ENCODE results near the gene FAM174C.

The FAM174C gene

DNA sequence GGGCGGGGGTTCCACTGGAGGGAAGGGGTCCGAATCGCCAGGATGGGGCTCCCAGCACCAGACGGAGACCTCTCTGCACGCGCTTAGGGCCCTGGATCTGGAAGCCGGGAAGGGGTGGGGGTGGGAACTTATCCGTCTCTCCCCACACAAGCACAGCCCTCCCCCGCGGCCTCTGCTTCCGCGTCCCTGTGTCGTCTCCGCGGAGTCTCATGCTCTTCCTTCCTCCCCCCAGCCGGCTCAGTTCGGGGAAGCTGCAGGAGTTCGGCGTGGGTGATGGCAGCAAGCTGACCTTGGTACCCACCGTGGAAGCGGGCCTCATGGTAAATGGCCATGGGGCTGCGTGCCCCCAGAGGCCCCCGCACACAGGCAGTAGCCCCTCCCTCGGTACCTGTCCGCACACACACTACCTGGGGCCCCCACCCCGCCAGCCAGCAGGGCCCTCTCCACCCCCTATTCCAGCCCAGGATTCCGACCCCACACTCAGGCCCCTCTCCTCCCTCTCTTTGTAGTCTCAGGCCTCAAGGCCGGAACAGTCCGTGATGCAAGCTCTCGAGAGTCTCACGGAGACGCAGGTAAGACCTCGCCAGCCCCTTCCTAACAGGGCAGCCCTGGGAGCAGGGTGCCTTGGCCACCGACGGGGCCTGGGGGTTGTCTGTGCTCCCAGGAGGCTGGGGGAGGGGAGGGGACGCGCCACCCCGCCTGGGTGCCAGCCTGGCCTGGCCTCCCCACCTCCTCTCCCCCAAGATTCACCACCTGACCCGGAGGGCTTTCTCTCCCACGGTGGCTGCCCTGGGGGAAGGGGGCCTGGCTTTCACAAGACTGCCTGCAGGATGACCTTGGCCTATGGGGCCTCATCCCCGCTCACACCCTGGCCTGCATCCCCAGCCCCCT, 23.8 kb upstream of the FAM174C start:
- no peak for DNase-seq

DNA sequence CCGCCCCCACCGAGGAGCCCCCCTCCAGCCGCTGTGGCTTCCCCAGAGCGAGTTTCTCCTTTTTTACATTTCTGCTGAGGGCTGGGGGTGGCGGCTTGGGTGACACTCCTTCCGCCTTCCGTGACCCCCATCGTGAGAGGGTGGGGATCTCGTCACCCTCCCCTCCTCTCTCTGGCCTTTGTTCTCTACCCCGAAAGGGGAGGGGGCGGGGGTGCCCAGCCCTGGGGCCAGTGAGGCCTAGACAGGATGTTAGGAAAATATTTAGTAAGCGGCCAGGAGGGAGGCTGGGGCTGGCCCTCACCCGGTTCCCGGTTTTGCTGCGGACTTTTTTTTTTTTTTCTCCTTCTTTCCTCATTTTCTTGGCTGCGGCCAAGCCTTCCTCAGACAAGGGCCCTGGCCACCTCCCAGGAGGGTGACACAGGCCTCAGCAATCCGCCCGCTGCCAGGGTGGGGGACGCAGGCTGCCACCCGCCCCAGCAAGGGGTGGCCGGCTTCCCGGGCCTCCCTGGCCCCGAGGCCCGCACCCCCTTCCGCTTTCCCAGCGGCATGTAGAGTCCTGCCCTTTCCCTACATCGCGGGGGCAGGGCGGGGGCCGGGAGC, 23.0 kb upstream of the FAM174C start:
- peak; percentile 78 for DNase-seq

DNA sequence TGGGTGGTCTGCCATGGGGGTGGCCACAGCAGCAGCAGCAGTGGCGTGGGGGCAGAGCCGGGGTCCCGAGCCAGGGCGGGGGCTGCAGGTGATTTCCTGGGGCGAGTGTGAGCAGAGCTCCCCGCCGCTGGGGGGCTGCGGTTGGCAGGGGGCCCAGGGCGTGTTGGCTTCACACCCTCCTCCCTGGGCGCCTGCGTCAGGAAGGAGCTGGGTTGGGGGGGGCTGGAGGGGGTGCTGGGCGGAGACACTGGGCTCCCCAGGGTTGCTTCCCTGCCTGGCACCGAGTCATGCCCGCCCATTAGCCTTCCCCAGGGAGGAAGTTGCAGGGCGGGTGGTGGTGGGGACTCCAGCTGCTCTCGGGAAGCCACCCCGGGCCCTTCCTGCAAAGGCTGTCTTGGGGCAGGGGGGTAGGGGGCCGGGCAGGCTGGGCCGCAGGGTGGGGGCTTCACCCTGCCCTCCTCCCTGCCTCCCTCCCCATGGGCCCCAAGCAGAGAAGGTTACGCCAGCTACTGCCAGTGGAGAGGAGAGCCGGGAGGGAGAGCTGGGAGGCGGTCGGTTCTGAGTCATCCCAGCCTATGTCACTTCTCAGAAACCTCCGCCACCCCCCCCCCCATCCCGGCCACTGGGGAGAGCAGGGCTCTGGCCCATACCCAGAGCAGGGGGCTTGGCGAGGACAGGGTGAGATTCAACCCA, 22.4 kb upstream of the FAM174C start:
- peak; percentile 79 for DNase-seq

DNA sequence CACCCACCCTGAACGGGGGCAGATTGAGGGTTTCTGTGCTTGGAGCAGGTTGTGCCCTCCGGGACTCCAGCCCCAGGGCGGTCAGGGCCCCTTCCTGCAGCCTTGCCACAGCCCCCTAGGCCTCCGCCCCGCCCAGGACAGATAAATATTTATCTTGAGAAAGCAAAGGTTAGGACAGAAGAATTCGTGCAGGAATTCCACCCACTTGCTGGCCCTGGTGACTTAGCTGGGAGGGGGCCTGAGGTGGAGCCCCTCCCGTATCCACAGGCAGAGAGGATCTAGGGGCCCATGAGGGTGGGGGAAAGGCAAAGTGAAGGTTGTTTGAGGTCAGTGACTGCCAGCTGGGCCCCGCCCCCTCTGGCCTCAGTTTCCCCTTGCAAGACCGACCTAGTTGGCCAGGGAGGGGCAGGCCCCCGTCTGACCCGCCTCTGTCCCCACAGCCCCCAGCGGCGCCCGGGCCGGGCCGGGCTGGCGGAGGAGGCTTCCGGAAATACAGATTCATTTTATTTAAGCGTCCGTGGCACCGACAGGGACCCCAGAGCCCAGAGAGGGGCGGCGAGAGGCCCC, 21.7 kb upstream of the FAM174C start:
- DNase-seq, result peak; percentile 73

DNA sequence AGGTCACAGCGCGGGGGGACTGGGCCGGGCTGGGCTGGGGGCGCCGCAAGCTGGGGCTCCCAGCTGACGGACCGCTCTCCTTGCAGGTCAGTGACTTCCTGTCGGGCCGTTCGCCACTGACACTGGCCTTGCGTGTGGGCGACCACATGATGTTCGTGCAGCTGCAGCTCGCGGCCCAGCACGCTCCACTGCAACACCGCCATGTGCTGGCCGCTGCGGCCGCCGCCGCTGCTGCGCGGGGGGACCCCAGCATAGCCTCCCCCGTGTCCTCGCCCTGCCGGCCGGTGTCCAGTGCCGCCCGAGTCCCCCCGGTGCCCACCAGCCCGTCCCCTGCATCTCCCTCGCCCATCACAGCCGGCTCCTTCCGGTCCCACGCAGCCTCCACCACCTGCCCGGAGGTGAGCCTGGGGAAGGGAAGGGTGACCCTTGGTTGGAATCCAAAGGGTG, 21.2 kb upstream of the FAM174C start:
- no peak for DNase-seq

DNA sequence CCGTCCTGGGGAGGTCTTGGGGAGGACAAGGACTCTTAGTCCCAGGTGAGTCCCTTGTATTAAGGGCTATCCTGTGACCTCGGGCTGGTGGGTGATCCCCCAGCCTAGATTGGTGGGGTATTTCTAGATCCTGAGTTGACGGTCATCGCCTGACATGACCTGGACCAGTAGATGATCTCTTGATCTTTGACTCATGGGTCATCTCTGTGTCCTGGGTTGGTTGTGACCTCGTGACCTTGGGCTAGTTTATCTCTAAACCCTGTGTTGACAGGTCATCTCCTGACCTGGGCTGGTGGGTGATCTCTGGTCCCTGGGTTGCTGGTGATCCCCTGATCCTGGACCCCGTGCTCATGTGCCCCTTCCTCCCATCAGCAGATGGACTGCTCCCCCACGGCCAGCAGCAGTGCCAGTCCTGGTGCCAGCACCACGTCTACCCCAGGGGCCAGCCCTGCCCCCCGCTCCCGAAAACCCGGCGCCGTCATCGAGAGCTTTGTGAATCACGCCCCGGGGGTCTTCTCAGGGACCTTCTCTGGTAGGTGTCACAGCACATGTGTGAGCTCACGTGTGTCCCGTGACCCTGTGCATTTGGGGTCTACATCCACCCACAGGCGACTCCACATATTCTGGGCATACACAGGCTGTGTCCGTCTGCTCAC, 20.7 kb upstream of the FAM174C start:
- no peak for DNase-seq

DNA sequence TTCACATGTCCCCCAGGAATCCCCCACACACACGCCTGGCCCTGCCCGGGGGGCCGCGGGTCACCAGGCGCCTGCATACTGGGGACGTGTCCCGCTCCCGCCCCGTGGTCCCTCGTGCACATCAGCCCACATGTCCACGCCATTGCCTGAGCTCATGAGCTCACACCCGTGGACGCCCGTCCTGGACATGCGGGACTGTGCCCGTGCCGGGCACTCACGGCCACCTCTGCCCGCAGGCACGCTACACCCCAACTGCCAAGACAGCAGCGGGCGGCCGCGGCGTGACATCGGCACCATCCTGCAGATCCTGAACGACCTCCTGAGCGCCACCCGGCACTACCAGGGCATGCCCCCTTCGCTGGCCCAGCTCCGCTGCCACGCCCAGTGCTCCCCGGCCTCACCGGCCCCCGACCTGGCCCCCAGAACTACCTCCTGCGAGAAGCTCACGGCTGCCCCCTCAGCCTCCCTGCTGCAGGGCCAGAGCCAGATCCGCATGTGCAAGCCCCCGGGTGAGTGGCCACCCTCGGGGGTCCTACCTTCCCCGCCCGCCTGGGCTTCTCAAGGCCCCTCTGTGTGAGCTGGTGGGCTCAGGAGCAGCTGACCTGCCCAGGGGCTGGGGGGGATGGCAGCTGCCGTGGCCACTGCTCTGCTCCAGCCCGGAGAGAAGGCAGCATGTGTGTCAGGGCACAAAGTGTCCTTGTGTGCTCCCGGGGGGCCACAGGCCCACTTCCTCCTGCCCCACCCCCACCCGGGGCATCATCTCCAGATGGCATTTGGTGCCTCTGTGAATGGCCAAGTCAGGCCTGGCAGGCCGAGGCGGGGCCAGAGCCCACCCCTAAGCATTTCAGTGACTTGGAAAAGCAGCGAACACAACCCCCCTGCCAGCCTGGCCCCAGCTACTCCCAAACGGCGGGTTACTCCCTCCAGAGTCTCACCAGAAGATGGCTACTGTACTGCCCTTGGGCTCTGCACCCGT, 19.9 kb upstream of the FAM174C start:
- no peak for DNase-seq

DNA sequence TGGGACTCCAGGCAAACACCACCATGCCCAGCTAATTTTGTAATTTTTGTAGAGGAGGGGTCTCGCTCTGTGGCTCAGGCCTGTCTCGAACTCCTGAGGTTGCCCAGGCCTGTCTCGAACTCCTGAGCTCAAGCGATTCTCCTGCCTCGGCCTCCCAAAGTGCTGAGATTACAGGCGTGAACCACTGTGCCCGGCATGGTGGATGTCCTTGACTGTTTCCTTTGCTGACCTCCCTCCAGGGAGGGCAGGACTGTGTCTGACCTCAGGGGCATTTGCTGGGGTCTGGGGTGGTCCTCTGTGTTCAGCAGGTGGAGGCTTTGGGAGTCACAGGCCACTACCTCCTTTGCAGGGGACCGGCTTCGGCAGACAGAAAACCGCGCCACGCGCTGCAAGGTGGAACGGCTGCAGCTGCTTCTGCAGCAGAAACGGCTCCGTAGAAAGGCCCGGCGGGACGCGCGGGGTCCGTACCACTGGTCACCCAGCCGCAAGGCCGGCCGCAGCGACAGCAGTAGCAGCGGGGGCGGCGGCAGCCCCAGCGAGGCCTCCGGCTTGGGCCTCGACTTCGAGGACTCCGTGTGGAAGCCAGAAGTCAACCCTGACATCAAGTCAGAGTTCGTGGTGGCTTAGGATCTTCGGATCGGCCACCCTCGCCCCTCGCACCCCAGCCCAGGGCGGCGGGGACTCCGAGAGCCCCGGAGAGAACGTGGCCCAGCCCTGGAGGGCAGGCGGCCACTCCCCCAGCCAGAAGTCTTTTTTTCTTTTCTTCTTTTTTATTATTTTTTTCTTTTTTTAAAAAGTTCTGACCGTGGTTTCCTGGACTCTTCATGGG, 18.5 kb upstream of the FAM174C start:
- no peak for DNase-seq

DNA sequence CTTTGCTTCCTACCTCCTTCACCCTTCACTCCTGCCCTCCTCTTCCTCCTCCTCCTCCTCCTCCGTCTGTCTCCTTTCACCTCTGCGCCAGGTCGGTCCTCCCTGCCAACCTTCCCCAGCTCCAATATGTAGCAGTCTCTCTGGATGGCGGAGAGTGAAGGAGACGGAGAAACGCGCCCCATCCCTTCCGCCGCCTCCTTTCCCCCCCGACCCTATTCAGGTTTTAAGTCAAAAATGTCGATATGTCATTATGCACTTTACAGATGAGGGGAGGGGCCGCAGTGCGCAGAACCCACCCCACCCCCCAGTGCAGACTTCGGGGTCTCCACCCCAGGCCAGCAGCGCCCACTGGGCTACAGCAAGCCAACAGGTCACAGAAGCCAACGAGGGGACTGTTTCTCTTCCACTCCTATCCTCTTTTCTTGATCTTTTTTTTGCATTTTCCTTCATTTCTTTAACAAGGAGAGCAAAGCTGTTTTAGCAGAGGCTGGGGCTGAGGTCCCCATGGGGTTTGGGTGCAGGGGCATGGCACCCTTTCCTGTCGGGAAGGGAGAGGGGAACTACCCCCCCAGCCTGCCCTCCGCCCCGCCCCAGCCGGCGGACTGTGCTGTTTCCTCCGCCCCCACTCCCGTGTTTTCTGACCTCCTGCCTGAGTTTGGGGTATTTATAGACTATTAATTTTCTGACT, 17.7 kb upstream of the FAM174C start:
- no peak for DNase-seq

DNA sequence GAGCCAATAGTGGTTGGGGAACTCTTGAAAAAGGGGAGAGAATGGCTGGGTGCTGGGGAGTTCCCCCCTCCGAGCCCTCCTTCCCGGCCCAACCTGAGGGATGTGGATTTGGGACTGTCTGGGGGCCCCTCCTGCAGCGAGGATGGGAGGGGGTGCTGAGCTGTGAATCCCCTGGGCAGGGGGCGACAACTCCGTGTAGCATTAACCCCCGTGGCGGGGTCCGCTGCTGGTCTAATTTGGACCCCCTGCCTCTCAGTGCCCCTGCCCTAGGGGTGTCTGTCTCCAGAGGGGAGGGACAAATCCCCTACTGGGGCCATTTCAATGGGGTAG, 17.2 kb upstream of the FAM174C start:
- DNase-seq, result no peak

DNA sequence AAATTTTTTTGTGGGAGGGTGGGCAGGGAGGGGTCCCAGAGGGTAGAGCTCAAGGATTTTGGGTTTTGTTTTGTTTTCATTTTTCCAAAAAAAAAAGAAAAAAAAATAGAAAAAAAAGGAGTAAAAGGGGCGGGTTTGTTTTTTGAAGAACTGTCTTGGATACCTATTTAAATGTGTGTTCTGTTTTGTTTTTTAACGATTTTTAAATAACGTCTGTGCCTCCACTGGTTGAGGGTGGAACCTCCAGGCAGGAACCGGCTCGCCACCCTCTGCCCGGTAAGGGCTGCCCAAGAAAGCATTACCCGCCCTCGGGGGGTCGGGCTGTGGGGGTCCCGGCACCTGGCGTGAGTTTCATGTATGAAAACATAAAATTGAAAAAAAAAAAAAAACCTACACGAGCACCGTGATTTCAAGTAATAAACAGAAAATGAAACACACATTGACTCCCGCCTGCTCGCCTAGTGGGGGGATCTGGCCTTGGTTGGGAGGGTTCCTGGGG, 16.6 kb upstream of the FAM174C start:
- DNase-seq, result no peak

DNA sequence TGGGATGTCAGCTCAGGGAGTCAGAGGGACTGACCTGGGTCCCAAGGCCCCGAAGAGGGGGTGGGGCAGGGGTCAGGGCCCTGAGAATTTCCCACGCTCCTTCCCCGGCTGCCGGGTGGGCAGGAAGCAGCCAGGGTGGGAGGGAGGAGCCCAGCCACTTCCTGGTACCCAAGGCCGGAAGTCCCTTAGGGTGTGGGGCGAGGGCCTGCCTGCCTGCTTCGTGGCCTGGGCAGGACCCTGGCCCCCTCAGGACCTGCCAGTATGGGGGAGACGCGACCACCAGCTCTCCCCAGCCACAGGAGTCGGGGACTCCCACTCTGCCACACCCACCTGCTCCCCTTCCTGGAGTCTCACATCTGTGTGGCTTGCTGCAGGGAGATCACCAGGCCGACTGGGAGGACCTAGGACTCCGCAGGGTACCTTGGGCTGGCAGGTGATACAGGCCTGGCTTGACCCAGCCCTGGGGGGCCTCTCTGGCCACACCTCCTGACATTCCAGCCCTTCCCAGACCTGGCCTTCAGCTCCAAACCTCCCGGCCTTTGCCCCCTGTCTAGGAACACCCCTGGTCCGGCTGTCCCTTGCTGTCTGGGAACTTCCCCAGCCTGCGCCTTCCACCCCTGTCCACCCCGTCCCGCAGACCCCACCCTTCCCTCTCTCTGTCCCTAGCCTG, 16.0 kb upstream of the FAM174C start:
- DNase-seq, result no peak

DNA sequence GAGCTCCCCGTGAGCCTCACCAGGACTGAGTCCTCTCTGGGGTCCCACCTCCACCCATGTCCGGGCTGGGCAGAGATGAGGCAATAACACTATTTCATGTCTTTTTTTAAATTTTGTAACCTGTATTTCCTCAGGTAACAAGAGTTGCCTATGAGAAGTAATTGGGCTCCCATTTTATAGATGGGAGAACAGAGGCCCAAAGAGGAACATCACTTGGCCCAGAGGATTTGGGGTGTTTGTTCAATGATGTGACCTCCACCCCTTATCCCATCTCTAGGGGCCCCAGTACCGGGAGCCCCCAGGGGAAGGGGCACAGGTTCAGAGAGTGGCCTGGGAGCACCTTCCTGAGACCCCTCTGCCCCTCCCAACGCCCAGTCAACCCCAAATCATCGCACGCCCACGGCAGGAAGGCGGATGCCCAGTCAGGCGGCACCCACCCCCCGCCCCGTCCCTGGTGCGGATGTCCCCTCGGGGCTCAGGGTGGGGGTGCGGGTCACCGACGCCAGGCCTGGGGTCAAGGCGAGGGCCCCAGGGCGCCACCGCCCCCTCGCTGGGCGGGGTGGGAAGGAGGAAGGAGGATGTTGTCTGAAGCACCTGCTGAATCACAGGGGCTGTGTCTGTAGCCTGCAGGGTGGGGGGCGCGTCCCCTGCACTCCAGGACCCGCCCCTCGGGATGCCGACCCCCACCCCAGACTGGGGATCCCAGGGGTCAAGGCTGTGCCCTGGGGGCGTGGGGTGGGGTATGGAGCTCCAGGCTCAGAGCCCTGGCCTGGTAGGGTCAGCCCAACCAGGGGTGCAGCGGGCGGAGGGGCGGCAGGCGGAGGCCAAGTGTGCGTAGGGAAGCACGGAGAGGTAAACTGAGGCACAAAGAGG, 15.2 kb upstream of the FAM174C start:
- DNase-seq, result no peak

DNA sequence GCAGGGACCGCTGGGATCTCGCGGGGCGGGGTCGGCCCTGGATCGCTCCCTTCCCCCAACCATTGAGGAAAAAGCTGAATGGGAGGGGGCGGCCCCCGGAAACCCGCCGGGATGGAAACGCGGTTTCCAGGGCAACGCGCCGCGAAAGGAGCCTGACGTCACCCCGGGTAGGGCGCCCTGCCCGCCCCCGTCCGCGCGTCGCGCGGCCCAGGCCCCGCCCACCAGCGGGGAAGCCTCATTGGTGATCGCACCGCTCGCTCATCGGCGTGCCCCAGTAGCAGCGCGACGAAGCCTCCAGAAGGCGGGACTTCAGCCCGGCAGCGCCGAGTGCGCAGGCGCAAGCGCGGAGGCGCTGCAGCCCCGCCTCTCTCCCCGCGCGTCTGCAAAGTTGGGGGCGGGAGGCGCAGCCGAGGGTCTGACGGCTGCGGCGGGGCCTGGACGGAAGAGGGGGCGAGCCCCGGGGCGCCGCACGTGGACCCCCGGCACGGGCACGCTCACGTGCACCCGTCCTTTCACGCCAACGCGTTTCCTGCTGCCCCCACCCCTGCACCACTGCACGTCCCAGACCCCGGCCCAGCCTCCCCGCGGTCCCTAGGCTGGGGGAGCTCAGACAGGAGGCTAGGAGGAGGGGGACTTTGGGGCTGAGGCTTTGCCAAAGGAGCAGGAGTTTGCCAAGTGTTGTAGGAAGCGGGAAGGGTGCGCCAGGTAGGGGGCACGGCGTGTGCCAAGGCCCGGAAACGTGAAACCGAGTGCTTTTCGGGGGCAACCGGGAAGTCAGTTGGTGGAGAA, 14.4 kb upstream of the FAM174C start:
- DNase-seq, result peak; percentile 89

DNA sequence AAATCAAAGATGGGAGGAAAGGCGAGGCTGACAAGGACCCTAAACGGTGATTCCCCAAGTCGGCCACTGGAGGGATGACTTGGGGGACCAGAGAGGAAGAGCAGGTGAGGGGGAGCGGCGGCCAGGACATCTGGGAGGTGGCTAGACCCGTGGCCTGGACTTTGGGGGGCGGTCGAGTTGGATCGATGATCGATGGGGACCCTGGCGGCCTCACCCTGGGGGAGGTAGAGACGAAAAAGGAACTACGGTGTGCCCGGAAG, 13.9 kb upstream of the FAM174C start:
- DNase-seq, result no peak

DNA sequence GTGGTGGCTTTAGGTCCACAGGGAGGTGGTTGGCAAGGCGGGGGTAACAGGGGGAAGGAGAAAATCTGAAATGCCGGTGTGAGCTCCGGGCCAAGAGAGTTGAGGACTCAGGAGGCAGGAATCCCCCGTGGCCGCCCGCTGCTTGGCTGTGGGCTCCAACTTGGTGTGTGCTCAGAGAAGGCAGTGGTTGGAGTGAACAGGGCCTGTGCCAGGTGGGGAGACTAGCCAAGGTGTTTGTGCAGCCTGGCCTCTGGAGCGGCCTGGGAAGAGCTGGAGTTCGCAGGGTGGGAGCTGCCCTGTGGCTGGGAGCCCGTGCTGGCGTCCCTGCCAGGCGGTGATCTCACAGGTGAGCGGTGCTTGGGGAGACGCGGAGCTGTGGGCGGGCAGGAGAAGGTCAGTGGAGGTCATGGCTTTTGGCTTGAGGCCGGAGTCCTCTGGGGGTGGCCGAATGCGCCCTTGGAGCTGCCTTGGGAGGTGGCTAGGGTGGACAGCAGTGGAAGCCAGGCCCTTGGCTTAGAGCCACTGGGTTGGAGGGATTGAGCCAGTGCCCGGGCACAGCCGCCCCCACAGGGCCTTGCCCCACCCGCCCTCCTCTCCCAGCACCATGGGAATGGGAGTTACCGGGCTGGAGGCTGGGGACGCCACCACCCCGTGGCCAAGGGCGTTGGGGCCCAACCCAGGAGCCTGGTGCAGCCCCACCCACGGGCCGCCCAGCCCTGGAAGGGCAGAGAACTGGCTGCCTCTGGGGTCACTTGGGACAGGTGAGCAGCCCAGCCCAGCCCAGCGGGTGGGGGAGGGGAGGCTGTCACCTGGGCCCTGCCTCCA, 13.3 kb upstream of the FAM174C start:
- no peak for DNase-seq

DNA sequence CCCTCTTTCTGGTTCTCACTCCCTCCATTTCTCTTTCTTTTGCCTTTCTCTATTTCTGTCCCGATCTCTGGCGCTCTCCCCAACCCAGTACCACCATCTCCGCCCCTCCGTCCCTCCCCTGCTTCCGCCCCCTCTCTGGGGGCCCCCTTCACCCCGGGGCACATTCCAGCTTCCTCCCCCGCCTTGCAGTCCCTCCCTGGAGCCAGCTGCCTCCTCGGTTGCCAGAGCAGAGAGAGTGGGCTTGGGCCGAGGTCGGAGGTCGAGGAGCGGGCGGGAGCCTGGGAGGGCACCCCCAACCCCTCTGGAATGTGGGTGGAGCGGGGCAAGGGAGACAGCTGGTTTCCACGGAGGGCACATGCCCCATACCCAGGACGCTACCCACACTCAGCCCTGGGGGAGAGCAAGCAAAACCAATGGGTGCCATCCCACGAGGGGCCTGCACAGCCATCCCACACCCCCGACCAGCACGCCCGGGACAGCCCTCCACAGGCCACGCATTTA, 12.7 kb upstream of the FAM174C start:
- no peak for DNase-seq

All from GOT3 (cell line).